Sigmoid colon (tissue), 4 donors: ENCODE data around the gene SLC17A5.

Source experiments
- EP300 ChIP-seq, 4 donors: sonication (generic); formaldehyde crosslinking; IDR thresholded peaks; one replicate each; pipeline ENCODE4 v1.6.1; 2017; ENCODE audit warnings: antibody characterized with exemption in 4 of 4
- POLR2A ChIP-seq, 2 donors: fragments of 450-650 bp; IDR thresholded peaks; one replicate each; pipeline ENCODE4 v1.6.1; 2016; ENCODE audit warnings: antibody characterized with exemption in 2 of 2, mild to moderate bottlenecking in 2 of 2, moderate library complexity in 2 of 2
- POLR2AphosphoS5 ChIP-seq, 4 donors: sonication (generic); formaldehyde crosslinking; IDR thresholded peaks; one replicate each; pipeline ENCODE4 v1.6.1; 2017; ENCODE audit warnings: antibody characterized with exemption in 4 of 4
- TF ChIP-seq, protein P1 (sequence below), 4 experiments: fragments of 450-650 bp in 3 of 4; fragments of 200-600 bp in 1 of 4; IDR thresholded peaks; one replicate each; pipeline ENCODE4 v1.5.1; 2016 to 2019; ENCODE audit warnings: antibody characterized with exemption in 4 of 4, mild to moderate bottlenecking in 3 of 4, moderate library complexity in 2 of 4

DNA sequence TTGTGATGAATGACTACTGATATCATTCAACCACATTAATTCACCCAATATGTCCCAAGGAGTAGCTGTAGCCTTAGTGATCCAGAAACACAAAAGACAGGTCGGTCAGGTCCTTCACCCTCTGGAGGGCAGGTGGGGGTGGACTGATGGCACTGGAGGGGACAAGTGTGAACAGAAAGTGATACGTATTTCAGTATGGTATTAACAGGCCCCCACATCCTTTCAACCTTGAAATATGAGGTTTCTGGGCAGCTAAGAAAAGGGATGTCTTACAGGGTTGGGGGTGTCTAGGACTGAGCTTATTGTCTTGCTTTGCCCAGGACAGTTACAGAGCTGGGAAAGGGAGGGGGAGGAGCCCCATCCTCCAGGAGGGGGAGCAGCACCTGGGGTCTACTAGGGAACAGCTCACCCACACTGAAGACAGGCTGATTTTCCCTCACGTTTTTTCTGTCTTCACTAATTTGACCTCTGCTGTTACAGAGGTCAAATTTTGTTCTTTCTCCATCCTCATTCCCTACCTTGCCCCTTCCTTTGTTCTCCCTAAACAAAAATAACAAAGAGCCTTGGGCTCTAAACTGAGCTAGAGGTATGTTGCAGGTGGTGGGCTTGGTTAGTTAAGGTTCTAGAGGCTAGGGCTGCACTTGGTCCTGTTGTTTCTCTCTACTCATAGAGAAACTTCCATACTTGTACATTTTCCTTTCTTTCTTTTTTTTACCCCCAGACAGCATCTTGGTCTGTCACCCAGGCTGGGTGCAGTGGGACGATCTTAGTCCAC is 95.0 kb downstream of the SLC17A5 start:
- TF ChIP-seq POLR2AphosphoS5 (IDR thresholded peaks at IDR 0.05) (no peak), POLR2A (IDR thresholded peaks at IDR 0.05) (no peak), EP300 (IDR thresholded peaks at IDR 0.05) (no peak)
- TF ChIP-seq, protein P1, sequence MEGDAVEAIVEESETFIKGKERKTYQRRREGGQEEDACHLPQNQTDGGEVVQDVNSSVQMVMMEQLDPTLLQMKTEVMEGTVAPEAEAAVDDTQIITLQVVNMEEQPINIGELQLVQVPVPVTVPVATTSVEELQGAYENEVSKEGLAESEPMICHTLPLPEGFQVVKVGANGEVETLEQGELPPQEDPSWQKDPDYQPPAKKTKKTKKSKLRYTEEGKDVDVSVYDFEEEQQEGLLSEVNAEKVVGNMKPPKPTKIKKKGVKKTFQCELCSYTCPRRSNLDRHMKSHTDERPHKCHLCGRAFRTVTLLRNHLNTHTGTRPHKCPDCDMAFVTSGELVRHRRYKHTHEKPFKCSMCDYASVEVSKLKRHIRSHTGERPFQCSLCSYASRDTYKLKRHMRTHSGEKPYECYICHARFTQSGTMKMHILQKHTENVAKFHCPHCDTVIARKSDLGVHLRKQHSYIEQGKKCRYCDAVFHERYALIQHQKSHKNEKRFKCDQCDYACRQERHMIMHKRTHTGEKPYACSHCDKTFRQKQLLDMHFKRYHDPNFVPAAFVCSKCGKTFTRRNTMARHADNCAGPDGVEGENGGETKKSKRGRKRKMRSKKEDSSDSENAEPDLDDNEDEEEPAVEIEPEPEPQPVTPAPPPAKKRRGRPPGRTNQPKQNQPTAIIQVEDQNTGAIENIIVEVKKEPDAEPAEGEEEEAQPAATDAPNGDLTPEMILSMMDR (IDR thresholded peaks at IDR 0.05) = no peak
